HEK293 (cell line): ENCODE results near the gene PRPF19.

Source experiments
- CTCF ChIA-PET: fragments of 350-600 bp; formaldehyde crosslinking; extraction: SDS; loops from one replicate; lab custom pipeline; 2021; ENCODE audit warnings: antibody characterized with exemption; lab: Yijun Ruan, JAX
- POLR2A ChIA-PET: fragments of 300-600 bp; formaldehyde crosslinking; extraction: SDS; loops from one replicate; lab custom pipeline; 2020; ENCODE audit warnings: antibody characterized with exemption, inconsistent platforms; lab: Yijun Ruan, JAX
- H3K27ac ChIP-seq: fragments of 200-500 bp; sonication (Bioruptor generic); 2 replicates; pipeline ENCODE4 v1.5.1; 2014; ENCODE audit warnings: low read depth, low read length, control low read depth, inconsistent platforms; ENCODE audit errors: extremely low read depth
- H3K36me3 ChIP-seq, 2 experiments: fragments of 200-500 bp in 1 of 2; sonication (Bioruptor generic) in 1 of 2; 1 replicate in 1 of 2; 2 replicates in 1 of 2; pipeline ENCODE4 v1.5.1; 2014 to 2017; ENCODE audit warnings: inconsistent platforms in 2 of 2, low read length in 2 of 2; ENCODE audit not compliant: control insufficient read depth in 2 of 2, insufficient read depth in 1 of 2
- H3K4me1 ChIP-seq: fragments of 200-500 bp; sonication (Bioruptor generic); 2 replicates; pipeline ENCODE4 v1.5.1; 2014; ENCODE audit warnings: mild to moderate bottlenecking, low read length, inconsistent platforms; ENCODE audit not compliant: control insufficient read depth, insufficient read depth
- H3K4me3 ChIP-seq: 2 replicates; pipeline ENCODE4 v1.5.1; 2011; ENCODE audit warnings: low read depth, mild to moderate bottlenecking, control low read depth, low read length, moderate library complexity
- H3K9me3 ChIP-seq: fragments of 200-500 bp; sonication (Bioruptor generic); 2 replicates; pipeline ENCODE4 v1.5.1; 2014; ENCODE audit warnings: low read depth, low read length, inconsistent platforms; ENCODE audit not compliant: control insufficient read depth, insufficient read depth
- HOXC10 ChIP-seq: sonication (generic); formaldehyde crosslinking; IDR thresholded peaks from 2 replicates; pipeline ENCODE4 v1.8.1; 2023; ENCODE audit warnings: mild to moderate bottlenecking, missing genetic modification reagents
- KLF10 ChIP-seq: fragments of 450-650 bp; IDR thresholded peaks from 2 replicates; pipeline ENCODE4 v1.5.1; 2018; ENCODE audit warnings: missing biosample characterization, mild to moderate bottlenecking, missing genetic modification characterization
- SCRT1 ChIP-seq: fragments of 450-650 bp; formaldehyde crosslinking; IDR thresholded peaks from 2 replicates; pipeline ENCODE4 v1.5.1; 2016; ENCODE audit warnings: missing biosample characterization, missing genetic modification characterization, borderline replicate concordance
- YY2 ChIP-seq: fragments of 450-650 bp; formaldehyde crosslinking; IDR thresholded peaks from 2 replicates; pipeline ENCODE4 v1.5.1; 2016; ENCODE audit warnings: missing biosample characterization, missing genetic modification characterization
- ZFHX2 ChIP-seq: fragments of 450-650 bp; formaldehyde crosslinking; conservative IDR thresholded peaks from 2 replicates; pipeline ENCODE4 v1.5.1; 2016; ENCODE audit warnings: missing biosample characterization, missing genetic modification characterization
- ZIC2 ChIP-seq: fragments of 450-650 bp; formaldehyde crosslinking; IDR thresholded peaks from 2 replicates; pipeline ENCODE4 v1.5.1; 2016; ENCODE audit warnings: missing biosample characterization, missing genetic modification characterization
- ZNF112 ChIP-seq: fragments of 450-650 bp; formaldehyde crosslinking; IDR thresholded peaks from 2 replicates; pipeline ENCODE4 v1.5.0; 2017; ENCODE audit warnings: missing biosample characterization, missing genetic modification characterization
- ZNF16 ChIP-seq: fragments of 450-650 bp; formaldehyde crosslinking; IDR thresholded peaks from 2 replicates; pipeline ENCODE4 v1.5.1; 2016; ENCODE audit warnings: low read depth, missing biosample characterization, missing genetic modification characterization
- ZNF184 ChIP-seq: fragments of 450-650 bp; IDR thresholded peaks from 2 replicates; pipeline ENCODE4 v1.5.1; 2018; ENCODE audit warnings: missing biosample characterization, mild to moderate bottlenecking, missing genetic modification characterization
- ZNF19 ChIP-seq: fragments of 450-650 bp; formaldehyde crosslinking; IDR thresholded peaks from 2 replicates; pipeline ENCODE4; 2016; ENCODE audit warnings: missing biosample characterization, missing genetic modification characterization, low read depth
- ZNF274 ChIP-seq, 2 experiments: fragments of 200-500 bp in 1 of 2; fragments of 450-650 bp in 1 of 2; sonication (Bioruptor generic) in 1 of 2; formaldehyde crosslinking in 1 of 2; IDR thresholded peaks; 2 replicates each; pipeline versions ENCODE4 v1.5.1 to v1.6.1; 2014 to 2016; ENCODE audit warnings: borderline replicate concordance in 1 of 2, inconsistent platforms in 1 of 2, low read length in 1 of 2, missing biosample characterization in 1 of 2, missing genetic modification characterization in 1 of 2
- ZNF404 ChIP-seq: fragments of 450-650 bp; formaldehyde crosslinking; IDR thresholded peaks from 2 replicates; pipeline ENCODE4 v1.5.1; 2017; ENCODE audit warnings: missing biosample characterization, missing genetic modification characterization
- ZNF473 ChIP-seq: fragments of 450-650 bp; formaldehyde crosslinking; IDR thresholded peaks from 2 replicates; pipeline ENCODE4 v1.5.1; 2017; ENCODE audit warnings: missing biosample characterization, missing genetic modification characterization
- ZNF510 ChIP-seq: fragments of 450-650 bp; formaldehyde crosslinking; IDR thresholded peaks from 2 replicates; pipeline ENCODE4 v1.5.1; 2018; ENCODE audit warnings: mild to moderate bottlenecking, missing genetic modification characterization, missing biosample characterization; ENCODE audit not compliant: insufficient replicate concordance
- ZNF600 ChIP-seq: fragments of 450-650 bp; formaldehyde crosslinking; IDR thresholded peaks from 2 replicates; pipeline ENCODE4 v1.5.1; 2016; ENCODE audit warnings: missing biosample characterization, missing genetic modification characterization
- ZNF623 ChIP-seq: fragments of 450-650 bp; formaldehyde crosslinking; IDR thresholded peaks from 2 replicates; pipeline ENCODE4 v1.5.1; 2016; ENCODE audit warnings: missing biosample characterization, missing genetic modification characterization
- ZNF664 ChIP-seq: fragments of 450-650 bp; formaldehyde crosslinking; IDR thresholded peaks from 2 replicates; pipeline ENCODE4 v1.5.1; 2016; ENCODE audit warnings: missing biosample characterization, missing genetic modification characterization
- ZNF670 ChIP-seq: fragments of 450-650 bp; formaldehyde crosslinking; IDR thresholded peaks from 2 replicates; pipeline ENCODE4 v1.5.1; 2016; ENCODE audit warnings: missing biosample characterization, missing genetic modification characterization, low read depth
- ZNF785 ChIP-seq: fragments of 450-650 bp; formaldehyde crosslinking; IDR thresholded peaks from 2 replicates; pipeline ENCODE4 v1.5.1; 2016; ENCODE audit warnings: missing biosample characterization, missing genetic modification characterization
- ZNF830 ChIP-seq: fragments of 450-650 bp; IDR thresholded peaks from 2 replicates; pipeline ENCODE4 v1.5.0; 2018; ENCODE audit warnings: missing biosample characterization, missing genetic modification characterization, low read depth, mild to moderate bottlenecking, moderate library complexity
- TF ChIP-seq, protein P1 (sequence below): fragments of 450-650 bp; IDR thresholded peaks from 2 replicates; pipeline ENCODE4 v1.5.1; 2018; ENCODE audit warnings: missing biosample characterization, missing genetic modification characterization
- TF ChIP-seq, protein P2 (sequence below): fragments of 450-650 bp; formaldehyde crosslinking; IDR thresholded peaks from 2 replicates; pipeline ENCODE4 v1.5.1; 2016; ENCODE audit warnings: missing biosample characterization, missing genetic modification characterization
- TF ChIP-seq, protein P3 (sequence below): fragments of 450-650 bp; formaldehyde crosslinking; IDR thresholded peaks from 2 replicates; pipeline ENCODE4 v1.5.1; 2017; ENCODE audit warnings: missing biosample characterization, missing genetic modification characterization
- TF ChIP-seq, protein P4 (sequence below): fragments of 450-650 bp; formaldehyde crosslinking; IDR thresholded peaks from 2 replicates; pipeline ENCODE4 v1.5.1; 2017; ENCODE audit warnings: missing biosample characterization, missing genetic modification characterization

The PRPF19 gene

DNA sequence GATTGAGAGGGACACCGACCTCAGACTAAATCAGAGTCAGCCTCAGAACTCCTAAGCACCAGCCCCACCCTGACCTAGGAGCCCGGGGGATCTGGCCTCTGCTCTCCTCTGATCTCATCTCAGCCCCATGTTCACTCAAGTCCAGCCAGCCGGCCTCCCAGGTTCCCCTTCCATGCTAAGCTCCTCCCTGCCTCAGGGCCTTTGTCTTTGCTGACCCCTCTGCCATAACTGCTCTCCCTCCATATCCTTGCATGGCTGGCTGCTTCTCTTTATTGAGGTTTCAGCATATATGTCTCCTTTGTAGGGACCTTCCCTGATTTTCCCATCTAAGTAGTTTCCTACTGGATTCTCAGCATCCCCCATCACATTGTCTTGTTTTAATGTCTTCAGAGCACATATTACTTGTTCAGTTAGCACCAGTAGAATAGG is 46.4 kb upstream of the PRPF19 start:
- POLR2A ChIA-PET, result no interaction called here
- H3K36me3 ChIP-seq, result no peaks in the 10 kb centered on the region
- TF ChIP-seq ZNF112 (tag by site-specific recombination), result no peak
- peak; percentile 67; the same call in 1 of the 2 replicates for TF ChIP-seq ZNF16 (tag by site-specific recombination)
- TF ChIP-seq ZNF670, result no peak
- no peak for TF ChIP-seq ZNF600 (tag by site-specific recombination)
- TF ChIP-seq, protein P1, sequence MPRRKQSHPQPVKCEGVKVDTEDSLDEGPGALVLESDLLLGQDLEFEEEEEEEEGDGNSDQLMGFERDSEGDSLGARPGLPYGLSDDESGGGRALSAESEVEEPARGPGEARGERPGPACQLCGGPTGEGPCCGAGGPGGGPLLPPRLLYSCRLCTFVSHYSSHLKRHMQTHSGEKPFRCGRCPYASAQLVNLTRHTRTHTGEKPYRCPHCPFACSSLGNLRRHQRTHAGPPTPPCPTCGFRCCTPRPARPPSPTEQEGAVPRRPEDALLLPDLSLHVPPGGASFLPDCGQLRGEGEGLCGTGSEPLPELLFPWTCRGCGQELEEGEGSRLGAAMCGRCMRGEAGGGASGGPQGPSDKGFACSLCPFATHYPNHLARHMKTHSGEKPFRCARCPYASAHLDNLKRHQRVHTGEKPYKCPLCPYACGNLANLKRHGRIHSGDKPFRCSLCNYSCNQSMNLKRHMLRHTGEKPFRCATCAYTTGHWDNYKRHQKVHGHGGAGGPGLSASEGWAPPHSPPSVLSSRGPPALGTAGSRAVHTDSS, result no peak
- no peak for TF ChIP-seq ZFHX2 (tag by site-specific recombination)
- no peak for TF ChIP-seq ZNF404 (tag by site-specific recombination)
- TF ChIP-seq, protein P2, sequence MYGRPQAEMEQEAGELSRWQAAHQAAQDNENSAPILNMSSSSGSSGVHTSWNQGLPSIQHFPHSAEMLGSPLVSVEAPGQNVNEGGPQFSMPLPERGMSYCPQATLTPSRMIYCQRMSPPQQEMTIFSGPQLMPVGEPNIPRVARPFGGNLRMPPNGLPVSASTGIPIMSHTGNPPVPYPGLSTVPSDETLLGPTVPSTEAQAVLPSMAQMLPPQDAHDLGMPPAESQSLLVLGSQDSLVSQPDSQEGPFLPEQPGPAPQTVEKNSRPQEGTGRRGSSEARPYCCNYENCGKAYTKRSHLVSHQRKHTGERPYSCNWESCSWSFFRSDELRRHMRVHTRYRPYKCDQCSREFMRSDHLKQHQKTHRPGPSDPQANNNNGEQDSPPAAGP, result no peak
- TF ChIP-seq ZNF623, result peak; percentile 60
- no peak for TF ChIP-seq ZNF19 (tag by site-specific recombination)
- peak; percentile 50; the same call in 1 of the 2 replicates for TF ChIP-seq ZNF664
- H3K27ac ChIP-seq, result no peak overlapping the region
- H3K4me3 ChIP-seq, result no peak overlapping the region
- CTCF ChIA-PET, result interaction anchor here (0.6 to 0.9 kb wide), 2 partner anchors 8 to 121 kb away, joined by 3 to 4 read pairs; no protein-coding TSS in a partner anchor
- no peaks in the 10 kb centered on the region for H3K9me3 ChIP-seq
- H3K4me1 ChIP-seq, result no peaks in the 10 kb centered on the region

DNA sequence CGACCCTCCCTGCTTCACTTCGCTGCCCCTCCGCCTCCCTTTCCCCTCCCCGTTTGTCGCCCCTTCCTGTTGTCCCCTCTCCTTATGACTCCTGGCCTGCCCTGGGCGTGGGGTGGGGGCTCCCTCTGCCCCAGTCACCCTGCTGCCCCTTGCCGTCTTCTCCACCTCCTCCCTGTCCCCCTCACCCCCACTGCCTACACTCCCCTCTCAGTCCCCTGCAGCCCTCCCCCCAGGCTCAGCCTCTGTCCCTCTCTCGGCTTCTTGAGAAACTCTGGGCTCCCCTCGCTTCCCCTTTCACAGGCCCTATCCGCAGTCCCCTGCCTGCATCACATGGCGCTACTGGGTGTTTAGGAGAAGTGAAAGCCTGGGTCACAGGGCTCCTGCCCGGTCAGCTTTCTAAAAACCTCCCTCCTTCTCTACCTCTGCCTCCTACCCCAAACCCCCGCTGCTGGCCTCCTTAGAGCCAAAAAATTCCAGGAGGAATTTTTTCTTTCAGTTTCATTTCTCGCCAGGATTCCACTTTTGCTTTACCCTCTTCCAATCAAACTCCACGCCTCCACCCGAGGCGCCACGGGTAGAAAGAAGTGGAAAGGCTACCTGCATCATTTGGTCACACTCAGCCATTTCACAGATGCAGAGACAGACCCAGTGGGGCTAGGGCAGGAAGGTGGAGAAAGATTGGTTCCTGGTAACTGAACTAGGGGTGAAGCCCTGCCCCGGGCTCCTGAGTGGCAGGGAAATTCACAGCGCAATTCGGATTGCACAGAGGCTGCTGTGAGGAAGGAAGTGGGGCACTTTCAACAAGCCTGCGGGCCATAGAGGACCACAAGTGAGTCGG is 45.7 kb upstream of the PRPF19 start, which contains the start of gene SLC15A3:
Gene SLC15A3 (minus strand): TSS at position 273 of the 838 bp plus-strand sequence. CDS start 625 bp downstream, outside the sequence.
- ChIA-PET POLR2A (no interaction called here), CTCF (no interaction called here)
- H3K4me1 ChIP-seq, result no peaks in the 10 kb centered on the region
- H3K36me3 ChIP-seq, result no peaks in the 10 kb centered on the region
- H3K4me3 ChIP-seq, result no peak within 1 kb of the TSS
- TF ChIP-seq ZNF274 (IDR thresholded peaks at IDR 0.05; ENCODE audit: low read length) (no peak), ZNF274 (tag by site-specific recombination; IDR thresholded peaks at IDR 0.05; ENCODE audit: borderline replicate concordance) (no peak), ZNF664 (no peak), YY2 (no peak), ZNF510 (tag by site-specific recombination) (no peak), SCRT1 (tag by site-specific recombination) (no peak), HOXC10 (CRISPR knock-in tag) (no peak), ZNF473 (tag by site-specific recombination) (no peak), ZIC2 (tag by site-specific recombination) (no peak), ZNF785 (tag by site-specific recombination) (no peak), ZNF830 (tag by site-specific recombination) (no peak), KLF10 (tag by site-specific recombination) (no peak), ZNF184 (tag by site-specific recombination) (no peak)
- TF ChIP-seq, protein P3, sequence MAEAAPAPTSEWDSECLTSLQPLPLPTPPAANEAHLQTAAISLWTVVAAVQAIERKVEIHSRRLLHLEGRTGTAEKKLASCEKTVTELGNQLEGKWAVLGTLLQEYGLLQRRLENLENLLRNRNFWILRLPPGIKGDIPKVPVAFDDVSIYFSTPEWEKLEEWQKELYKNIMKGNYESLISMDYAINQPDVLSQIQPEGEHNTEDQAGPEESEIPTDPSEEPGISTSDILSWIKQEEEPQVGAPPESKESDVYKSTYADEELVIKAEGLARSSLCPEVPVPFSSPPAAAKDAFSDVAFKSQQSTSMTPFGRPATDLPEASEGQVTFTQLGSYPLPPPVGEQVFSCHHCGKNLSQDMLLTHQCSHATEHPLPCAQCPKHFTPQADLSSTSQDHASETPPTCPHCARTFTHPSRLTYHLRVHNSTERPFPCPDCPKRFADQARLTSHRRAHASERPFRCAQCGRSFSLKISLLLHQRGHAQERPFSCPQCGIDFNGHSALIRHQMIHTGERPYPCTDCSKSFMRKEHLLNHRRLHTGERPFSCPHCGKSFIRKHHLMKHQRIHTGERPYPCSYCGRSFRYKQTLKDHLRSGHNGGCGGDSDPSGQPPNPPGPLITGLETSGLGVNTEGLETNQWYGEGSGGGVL (tag by site-specific recombination), result no peak
- TF ChIP-seq, protein P4, sequence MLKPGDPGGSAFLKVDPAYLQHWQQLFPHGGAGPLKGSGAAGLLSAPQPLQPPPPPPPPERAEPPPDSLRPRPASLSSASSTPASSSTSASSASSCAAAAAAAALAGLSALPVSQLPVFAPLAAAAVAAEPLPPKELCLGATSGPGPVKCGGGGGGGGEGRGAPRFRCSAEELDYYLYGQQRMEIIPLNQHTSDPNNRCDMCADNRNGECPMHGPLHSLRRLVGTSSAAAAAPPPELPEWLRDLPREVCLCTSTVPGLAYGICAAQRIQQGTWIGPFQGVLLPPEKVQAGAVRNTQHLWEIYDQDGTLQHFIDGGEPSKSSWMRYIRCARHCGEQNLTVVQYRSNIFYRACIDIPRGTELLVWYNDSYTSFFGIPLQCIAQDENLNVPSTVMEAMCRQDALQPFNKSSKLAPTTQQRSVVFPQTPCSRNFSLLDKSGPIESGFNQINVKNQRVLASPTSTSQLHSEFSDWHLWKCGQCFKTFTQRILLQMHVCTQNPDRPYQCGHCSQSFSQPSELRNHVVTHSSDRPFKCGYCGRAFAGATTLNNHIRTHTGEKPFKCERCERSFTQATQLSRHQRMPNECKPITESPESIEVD, result no peak
- no peak within 1 kb of the TSS for H3K27ac ChIP-seq
- H3K9me3 ChIP-seq, result no peaks in the 10 kb centered on the region
